Epithelial cell of proximal tubule (primary cell): ENCODE results near the gene SUPT20HL2. TPM values are rescaled to one million over a fixed set of nuclear protein-coding genes. Genes with fewer than 3 reads are reported as not detected.

ENCODE experiments used
- DNase-seq: peaks from one replicate; pipeline ENCODE4 v3.0.0-alpha.2; 2011; ENCODE audit warnings: low read depth
- H3K4me3 ChIP-seq: 2 replicates; pipeline ENCODE4 v1.5.1; 2011; ENCODE audit warnings: low read depth, mild to moderate bottlenecking, low read length
- total RNA-seq: library from RNA; depleted of rRNA; stranded (reverse); fragments of >200 nt; gene quantifications from 2 replicates; pipeline ENCODE4 v1.2.3, GENCODE V29; 2015
- TF ChIP-seq, protein P1 (sequence below): conservative IDR thresholded peaks from 2 replicates; pipeline ENCODE4 v1.5.1; 2012; ENCODE audit warnings: low read depth, mild to moderate bottlenecking, low read length

SUPT20HL2 gene
- total RNA-seq, 1 donor from 2014 or later: not detected

DNA sequence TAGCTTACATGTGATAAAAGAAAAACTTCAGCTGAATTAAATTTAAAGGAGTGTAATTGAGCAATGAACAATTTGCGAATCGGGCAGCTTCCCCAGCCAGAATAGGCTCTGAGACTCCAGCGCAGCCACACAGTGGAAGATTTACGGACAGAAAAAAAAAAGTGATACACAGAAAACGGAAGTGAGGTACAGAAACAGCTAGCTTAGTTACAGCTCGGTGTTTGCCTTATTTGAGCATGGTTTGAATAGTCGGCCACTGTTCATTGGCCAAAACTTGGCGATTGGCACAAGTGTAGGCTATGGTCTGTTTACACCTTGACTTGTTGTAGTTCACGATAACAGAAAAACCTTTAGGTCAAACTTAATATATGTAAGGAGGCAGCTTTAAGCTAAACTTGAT is 29.9 kb upstream of the SUPT20HL2 start:
- no peak overlapping the region for H3K4me3 ChIP-seq
- TF ChIP-seq, protein P1, sequence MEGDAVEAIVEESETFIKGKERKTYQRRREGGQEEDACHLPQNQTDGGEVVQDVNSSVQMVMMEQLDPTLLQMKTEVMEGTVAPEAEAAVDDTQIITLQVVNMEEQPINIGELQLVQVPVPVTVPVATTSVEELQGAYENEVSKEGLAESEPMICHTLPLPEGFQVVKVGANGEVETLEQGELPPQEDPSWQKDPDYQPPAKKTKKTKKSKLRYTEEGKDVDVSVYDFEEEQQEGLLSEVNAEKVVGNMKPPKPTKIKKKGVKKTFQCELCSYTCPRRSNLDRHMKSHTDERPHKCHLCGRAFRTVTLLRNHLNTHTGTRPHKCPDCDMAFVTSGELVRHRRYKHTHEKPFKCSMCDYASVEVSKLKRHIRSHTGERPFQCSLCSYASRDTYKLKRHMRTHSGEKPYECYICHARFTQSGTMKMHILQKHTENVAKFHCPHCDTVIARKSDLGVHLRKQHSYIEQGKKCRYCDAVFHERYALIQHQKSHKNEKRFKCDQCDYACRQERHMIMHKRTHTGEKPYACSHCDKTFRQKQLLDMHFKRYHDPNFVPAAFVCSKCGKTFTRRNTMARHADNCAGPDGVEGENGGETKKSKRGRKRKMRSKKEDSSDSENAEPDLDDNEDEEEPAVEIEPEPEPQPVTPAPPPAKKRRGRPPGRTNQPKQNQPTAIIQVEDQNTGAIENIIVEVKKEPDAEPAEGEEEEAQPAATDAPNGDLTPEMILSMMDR: no peak
- no peak for DNase-seq

DNA sequence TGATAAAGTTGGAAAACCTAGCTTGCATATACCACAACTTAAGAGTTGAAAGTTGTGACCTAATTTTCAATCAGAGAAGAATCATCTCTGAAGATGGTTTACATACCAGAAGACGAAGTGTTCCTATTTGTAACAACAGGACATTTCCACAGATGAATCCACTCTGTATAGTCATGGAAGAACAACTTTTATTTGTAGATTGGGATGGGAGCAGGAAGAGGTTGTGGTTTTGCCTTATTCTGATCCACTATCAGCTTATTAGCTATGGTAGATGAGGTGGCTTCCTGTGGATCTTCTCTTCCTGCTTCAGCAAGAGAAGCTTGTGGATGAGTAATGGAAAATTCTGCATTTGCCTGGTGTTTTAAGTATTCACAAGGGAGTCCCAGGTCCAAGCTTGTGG is 27.9 kb upstream of the SUPT20HL2 start:
- DNase-seq: no peak
- TF ChIP-seq, protein P1: no peak
- no peak overlapping the region for H3K4me3 ChIP-seq

DNA sequence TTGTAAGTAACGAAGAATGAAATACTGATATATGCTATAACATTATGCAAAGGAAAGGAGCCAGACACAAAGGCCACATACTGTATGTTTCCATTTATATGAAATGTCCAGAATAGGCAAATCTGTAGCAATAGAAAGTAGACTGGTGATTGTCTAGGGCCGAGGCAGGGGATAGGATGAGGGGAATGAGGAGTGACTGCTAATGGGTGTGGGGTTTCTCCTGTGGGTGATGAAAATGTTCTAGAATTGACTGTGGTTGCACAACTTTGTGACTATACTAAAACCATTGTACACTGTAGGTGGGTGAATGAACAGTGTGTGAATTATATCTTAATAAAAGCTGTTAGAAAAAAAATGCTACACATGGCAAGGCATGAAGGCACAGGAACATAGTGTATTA is 26.6 kb upstream of the SUPT20HL2 start:
- H3K4me3 ChIP-seq: no peak overlapping the region
- TF ChIP-seq, protein P1: no peak
- no peak for DNase-seq

- TF ChIP-seq, protein P1: no peak
- DNase-seq: no peak
- H3K4me3 ChIP-seq: no peak overlapping the region
Observed at GRCh38 chrX:24339911-24340310, 26.0 kb upstream of the SUPT20HL2 start.

DNA sequence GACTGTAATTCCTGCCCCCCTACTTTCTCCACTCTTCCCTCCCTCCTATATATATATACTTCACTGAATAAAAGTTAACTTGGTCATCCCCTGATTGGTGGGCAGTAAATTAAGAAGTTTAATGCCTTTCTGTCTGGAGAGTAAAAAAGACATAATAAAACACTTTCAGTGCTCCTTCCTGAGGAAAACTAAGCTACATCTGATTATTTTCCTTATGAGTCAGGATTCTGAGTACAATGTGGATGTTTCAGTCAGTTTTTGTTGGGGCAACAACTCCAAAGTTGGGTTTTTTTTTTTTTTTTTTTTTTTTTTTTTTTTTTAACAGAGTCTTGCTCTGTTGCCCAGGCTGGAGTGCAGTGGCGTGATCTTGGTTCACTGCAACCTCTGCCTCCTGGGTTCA is 22.0 kb upstream of the SUPT20HL2 start:
- H3K4me3 ChIP-seq: no peak overlapping the region
- DNase-seq: no peak
- TF ChIP-seq, protein P1: no peak

DNA sequence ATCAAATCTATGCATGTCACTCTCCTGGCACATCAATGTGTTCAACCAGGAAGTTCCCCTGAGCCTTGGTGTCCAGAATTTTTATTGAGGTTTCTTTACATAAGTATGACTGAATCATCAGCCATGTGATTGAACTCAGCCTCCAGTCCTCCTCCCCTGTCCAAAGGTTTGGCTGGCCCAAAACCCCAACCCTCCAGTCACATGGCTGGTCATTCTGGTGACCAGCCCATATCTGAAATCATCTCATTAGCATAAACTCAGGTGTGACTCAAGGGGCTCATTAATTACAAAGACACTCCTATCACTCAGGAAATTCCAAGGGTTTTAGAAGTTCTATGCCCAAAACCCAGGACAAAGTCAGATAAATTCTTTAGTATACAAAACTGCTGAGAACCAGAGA is 20.6 kb upstream of the SUPT20HL2 start:
- TF ChIP-seq, protein P1: no peak
- no peak for DNase-seq
- no peak overlapping the region for H3K4me3 ChIP-seq

DNA sequence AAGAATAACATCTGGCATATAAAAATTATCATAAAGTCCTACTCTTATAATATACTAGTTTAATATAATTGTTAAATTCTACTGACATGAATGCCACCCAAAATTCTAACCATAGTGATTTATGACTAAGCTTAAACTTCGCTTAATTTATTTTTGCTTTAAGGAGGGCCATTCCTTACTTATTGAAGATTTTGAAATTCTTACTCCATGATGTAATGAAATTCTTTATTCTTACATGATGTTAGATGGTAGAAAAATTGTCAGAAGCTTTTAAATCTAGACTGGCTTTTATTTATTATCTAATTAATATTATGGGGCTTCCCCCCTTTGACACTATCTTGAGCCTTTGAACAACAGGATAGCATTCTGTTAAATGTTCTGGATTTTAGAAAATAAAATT is 19.5 kb upstream of the SUPT20HL2 start:
- DNase-seq: no peak
- TF ChIP-seq, protein P1: no peak
- no peak overlapping the region for H3K4me3 ChIP-seq
